GM21360 (cell line): Measurements from ENCODE around the gene GPT2.
"Not testable (repeated sequence)": the region's sequence is repeated elsewhere in the genome, so short reads cannot be mapped to it uniquely, and the experiment has no call there.

Source experiments
- ATAC-seq: cut with Tn5 transposase; IDR thresholded peaks from one replicate; pipeline ENCODE4 v1.9.1; 2021; ENCODE audit warnings: mild to moderate bottlenecking, moderate library complexity; ENCODE audit not compliant: unreplicated experiment

The GPT2 gene

GRCh38 chr16:46862555-46863447, 21.4 kb upstream of the GPT2 start:
- ATAC-seq = no peak

DNA sequence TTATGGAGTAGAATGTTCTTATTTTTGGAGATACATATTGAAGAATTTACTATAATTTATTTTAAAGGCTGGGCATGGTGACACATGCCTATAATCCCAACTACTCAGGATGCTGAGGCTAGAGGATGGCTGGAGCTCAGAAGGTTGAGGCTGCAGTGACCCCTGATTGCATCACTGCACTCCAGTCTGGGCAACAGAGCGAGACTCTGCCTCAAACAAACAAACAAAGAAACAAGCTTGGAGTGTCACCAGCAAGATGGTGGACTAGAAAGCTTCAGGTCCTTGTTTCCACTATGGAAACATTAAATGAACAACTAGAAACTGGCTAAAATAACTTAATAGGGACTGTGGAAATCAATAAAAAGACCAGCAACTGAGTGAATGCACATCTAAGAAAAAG, 17.9 kb upstream of the GPT2 start:
- ATAC-seq = no peak

GRCh38 chr16:46867486-46867885, 16.7 kb upstream of the GPT2 start:
- not testable (repeated sequence) for ATAC-seq

- not testable (repeated sequence) for ATAC-seq
These were observed 15.3 kb upstream of the GPT2 start for GRCh38 chr16:46868891-46869290.

GRCh38 chr16:46871597-46871996, 12.6 kb upstream of the GPT2 start:
- no peak for ATAC-seq

GRCh38 chr16:46873201-46873600, 11.0 kb upstream of the GPT2 start:
- no peak for ATAC-seq

- ATAC-seq = no peak
These were observed 8.9 kb upstream of the GPT2 start for GRCh38 chr16:46875243-46875642.

- ATAC-seq = no peak
These were observed 1.7 kb upstream of the GPT2 start for GRCh38 chr16:46882304-46882939.

DNA sequence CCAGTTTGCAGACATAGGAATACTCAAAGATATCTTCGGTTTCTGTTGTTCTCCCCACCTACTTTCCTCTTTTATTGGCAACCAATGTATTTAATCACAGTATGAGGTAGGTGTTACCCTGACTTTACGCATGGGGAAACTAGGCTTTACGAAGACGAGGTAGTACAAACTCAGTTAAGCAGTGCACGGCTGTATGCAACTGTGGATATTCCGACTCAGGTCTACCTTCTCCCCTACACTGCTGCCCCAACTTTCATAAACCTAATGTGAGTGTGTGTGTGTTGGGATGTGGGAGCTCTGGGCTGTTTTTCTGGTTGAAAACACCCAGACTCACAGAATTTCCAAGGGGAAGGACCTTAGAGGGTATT, 1.2 kb upstream of the GPT2 start:
- ATAC-seq = no peak

DNA sequence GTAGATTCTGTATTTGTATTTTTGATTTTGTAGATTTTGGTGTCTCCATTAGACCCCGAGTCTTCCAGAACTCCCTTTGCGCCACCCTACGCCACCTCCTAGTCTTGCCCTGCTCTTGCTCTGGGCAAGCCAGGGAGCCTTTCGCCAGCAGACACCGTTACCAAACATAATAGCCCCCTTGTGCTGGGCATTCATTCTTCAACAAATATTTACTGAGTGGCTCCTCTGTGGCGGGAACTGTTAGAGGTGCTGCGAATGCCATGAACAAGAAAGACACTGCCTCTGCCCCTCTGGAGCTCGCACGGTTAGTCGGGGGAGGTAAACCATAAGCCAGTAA, 841 bp upstream of the GPT2 start:
- no peak for ATAC-seq

DNA sequence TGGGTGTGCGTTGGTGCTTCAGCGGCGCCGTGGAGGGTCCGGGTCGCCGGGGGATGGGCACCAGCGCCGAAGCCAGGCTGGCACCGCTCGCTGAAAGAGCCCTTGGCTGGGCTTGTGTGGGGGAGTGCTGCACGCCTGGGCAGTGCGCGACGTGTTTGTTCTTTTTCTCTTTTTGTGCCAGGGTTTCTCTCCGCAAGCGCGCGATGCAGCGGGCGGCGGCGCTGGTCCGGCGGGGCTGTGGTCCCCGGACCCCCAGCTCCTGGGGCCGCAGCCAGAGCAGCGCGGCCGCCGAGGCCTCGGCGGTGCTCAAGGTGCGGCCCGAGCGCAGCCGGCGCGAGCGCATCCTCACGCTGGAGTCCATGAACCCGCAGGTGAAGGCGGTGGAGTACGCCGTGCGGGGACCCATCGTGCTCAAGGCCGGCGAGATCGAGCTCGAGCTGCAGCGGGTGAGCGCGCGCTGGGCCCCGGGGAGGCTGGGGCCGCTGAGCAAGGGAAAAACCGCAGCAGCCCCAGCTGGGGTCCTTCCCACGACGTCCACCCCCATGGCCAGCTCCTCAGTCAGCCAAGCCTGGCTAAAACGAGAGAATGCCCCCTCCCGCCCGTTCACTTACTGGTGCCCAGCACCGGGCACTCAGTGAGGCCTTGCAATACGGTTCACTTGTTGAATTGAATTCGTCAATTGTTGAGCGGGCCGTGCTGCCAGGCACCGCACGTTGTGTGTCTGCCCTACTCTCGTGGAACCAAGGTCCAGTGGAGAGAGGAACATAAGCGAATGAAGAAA, 541 bp downstream of the GPT2 start:
- ATAC-seq = no peak

DNA sequence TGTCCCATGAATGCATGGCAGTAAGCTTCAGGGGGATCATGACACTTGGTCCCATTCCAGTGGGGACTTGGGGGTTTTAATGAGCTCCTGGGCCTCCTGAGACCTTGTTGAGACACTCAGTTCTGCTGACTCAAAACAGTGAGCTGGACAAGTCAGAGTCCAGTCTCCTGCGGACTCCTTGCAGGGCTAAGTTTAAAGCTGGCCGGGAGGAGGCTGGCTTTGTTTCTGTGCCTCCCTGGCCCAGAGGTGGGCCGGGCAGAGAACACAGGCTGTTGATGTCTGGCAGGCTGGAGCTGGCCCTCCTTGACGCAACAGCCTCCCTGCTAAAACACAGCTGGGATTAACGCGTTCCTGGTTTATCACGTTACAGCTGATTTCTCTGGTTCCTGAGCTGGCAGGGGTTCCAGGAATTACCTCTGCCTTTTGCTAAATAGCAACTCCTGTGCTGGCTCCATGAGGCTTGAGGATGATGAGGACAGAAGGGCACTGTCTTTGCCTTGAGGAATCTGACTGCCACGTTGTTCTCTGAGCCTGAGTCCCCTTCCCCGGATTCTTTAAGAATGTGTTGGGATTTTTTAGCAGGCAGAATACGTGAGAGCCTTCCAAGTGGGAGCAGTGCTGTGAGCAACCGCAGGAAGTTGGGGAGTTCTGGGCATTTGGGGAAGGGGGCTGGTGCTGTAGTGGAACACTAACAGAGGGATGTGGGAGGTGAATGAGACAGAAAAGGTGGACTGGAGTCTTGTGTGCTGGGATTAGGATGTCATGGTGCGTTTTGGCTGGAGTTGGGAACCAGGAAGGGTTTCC, 2.0 kb downstream of the GPT2 start:
- no peak for ATAC-seq

GRCh38 chr16:46886764-46887523, 2.8 kb downstream of the GPT2 start:
- ATAC-seq = no peak

GRCh38 chr16:46887524-46887854, 3.3 kb downstream of the GPT2 start:
- no peak for ATAC-seq

GRCh38 chr16:46889245-46889941, 5.2 kb downstream of the GPT2 start:
- no peak for ATAC-seq

- no peak for ATAC-seq
These were observed 5.8 kb downstream of the GPT2 start for GRCh38 chr16:46889942-46890300.

DNA sequence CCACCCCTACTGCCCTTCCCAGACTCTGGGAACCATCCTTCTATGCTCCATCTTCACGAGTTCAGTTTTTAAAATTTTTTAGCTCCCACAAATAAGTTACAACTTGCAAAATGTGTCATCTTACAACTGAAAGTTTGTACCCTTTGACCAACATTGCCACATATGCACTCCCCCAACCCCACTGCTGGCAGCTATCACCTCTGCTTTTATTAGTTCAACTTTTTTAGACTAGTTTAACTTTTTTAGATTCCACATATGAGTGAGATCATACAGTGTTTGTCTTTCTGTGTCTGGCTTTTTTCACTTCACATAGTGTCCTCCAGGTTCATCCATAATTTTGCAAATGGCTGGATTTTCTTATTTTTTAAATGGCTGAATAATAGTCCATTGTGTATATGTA, 7.7 kb downstream of the GPT2 start:
- ATAC-seq = no peak

DNA sequence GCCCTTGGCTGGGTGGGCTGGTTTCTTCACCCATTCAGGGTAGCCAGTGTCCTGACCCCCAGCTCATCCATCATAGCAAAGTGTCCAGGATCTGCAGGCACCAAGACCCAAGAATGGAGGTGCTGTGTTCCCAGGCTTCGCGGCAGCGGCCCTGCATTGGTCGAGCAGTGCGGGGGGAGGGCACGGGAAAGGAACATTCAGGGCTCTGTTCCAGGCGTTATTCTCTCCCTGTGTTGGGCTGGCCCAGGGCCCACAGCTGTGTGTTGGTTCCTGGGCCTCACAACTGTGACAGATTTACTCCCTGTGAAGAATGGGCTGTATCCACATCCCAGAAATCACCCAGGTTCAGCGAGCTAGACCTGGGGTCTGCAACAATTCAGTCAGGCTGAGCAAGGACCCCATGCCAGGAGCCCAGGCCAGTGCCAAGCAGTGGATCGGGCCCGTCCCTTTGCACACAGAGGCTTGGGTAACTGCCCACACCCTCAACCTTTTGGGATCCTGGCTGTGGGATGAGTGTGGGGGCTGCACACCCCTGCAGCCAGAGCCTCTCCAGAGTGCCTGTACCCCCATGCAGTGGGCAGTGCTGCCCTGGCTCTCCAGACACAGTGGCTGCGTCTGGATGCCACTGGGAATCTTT, 10.0 kb downstream of the GPT2 start:
- ATAC-seq = no peak
